ENCODE results near the gene JARID2.

- TF ChIP-seq, protein P1, sequence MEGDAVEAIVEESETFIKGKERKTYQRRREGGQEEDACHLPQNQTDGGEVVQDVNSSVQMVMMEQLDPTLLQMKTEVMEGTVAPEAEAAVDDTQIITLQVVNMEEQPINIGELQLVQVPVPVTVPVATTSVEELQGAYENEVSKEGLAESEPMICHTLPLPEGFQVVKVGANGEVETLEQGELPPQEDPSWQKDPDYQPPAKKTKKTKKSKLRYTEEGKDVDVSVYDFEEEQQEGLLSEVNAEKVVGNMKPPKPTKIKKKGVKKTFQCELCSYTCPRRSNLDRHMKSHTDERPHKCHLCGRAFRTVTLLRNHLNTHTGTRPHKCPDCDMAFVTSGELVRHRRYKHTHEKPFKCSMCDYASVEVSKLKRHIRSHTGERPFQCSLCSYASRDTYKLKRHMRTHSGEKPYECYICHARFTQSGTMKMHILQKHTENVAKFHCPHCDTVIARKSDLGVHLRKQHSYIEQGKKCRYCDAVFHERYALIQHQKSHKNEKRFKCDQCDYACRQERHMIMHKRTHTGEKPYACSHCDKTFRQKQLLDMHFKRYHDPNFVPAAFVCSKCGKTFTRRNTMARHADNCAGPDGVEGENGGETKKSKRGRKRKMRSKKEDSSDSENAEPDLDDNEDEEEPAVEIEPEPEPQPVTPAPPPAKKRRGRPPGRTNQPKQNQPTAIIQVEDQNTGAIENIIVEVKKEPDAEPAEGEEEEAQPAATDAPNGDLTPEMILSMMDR (IDR thresholded peaks at IDR 0.05), result no peak
- TF ChIP-seq POLR2A (IDR thresholded peaks at IDR 0.05), result no peak
Measured at GRCh38 chr6:15297895-15298590, 52.2 kb downstream of the JARID2 start.
